NCI-H345 treated with DMSO at 0.1 percent for 48 hours (cell line): ENCODE measurements around the gene MPG.
"Not testable (repeated sequence)": the region's sequence is repeated elsewhere in the genome, so short reads cannot be mapped to it uniquely, and the experiment has no call there.

Experiments
- DNase-seq: peaks from one replicate; lab custom pipeline; 2025; ENCODE audit not compliant: unreplicated experiment; lab: John Stamatoyannopoulos, UW

MPG gene

GRCh38 chr16:112153-112840 lies 34.3 kb downstream of the MPG start:
- no peak for DNase-seq

GRCh38 chr16:114327-114726 lies 36.3 kb downstream of the MPG start:
- DNase-seq, result no peak

- DNase-seq, result no peak
Observed at GRCh38 chr16:116015-116414, 38.0 kb downstream of the MPG start.

GRCh38 chr16:117379-118365 lies 39.6 kb downstream of the MPG start:
- peak; percentile 84 for DNase-seq

- DNase-seq, result no peak
Observed at GRCh38 chr16:118857-119256, 40.8 kb downstream of the MPG start.

- DNase-seq, result no peak
Observed at GRCh38 chr16:119295-119694, 41.3 kb downstream of the MPG start.

- DNase-seq, result no peak
Observed at GRCh38 chr16:119835-120491, 41.9 kb downstream of the MPG start.

GRCh38 chr16:120756-121155 lies 42.7 kb downstream of the MPG start:
- DNase-seq, result no peak

GRCh38 chr16:122361-122760 lies 44.3 kb downstream of the MPG start:
- no peak for DNase-seq

GRCh38 chr16:123558-124350 lies 45.7 kb downstream of the MPG start:
- not testable (repeated sequence) for DNase-seq

GRCh38 chr16:125011-125410 lies 47.0 kb downstream of the MPG start:
- DNase-seq, result no peak

GRCh38 chr16:129075-129474 lies 51.0 kb downstream of the MPG start:
- no peak for DNase-seq

GRCh38 chr16:130533-131173 lies 52.6 kb downstream of the MPG start:
- no peak for DNase-seq

GRCh38 chr16:132120-132519 lies 54.1 kb downstream of the MPG start:
- DNase-seq, result no peak

- DNase-seq, result no peak
Observed at GRCh38 chr16:133716-134115, 55.7 kb downstream of the MPG start.
